K562 (cell line): Measurements from ENCODE around the gene TAF4. TPM values are rescaled to one million over a fixed set of nuclear protein-coding genes. Genes with fewer than 3 reads are reported as not detected.

Source experiments
- ATAC-seq: fragments of 200-7000 bp; cut with Tn5 transposase; 3 replicates; pipeline ENCODE4 v1.9.1; 2020; ENCODE audit warnings: moderate library complexity
- BruUV-seq: library from RNA; stranded (reverse); fragments of 400-500 nt; replicated peaks from 2 replicates; lab custom pipeline; 2021; lab: Mats Ljungman, UMichigan
- CTCF ChIA-PET: fragments of 300-600 bp; formaldehyde crosslinking; extraction: SDS; loops from one replicate; lab custom pipeline; 2021; ENCODE audit warnings: low intra/inter-chr PET ratio; lab: Yijun Ruan, JAX
- POLR2A ChIA-PET: fragments of 300-600, 350-650 bp; sonication (Branson Sonifier 250); formaldehyde crosslinking; extraction: SDS; loops from one replicate; lab custom pipeline; 2021; ENCODE audit warnings: antibody characterized with exemption, inconsistent platforms; lab: Yijun Ruan, JAX
- DNase-seq, 4 experiments: peaks; one replicate each; pipeline versions ENCODE4 v3.0.0 to v3.0.0-alpha.2; 2011 to 2018; ENCODE audit warnings: low spot score in 3 of 4, mixed read lengths in 3 of 4; ENCODE audit errors: extremely low read depth in 1 of 4
- FAIRE-seq: peaks from 2 replicates; lab custom pipeline; 2011; peaks lifted over from hg19 to GRCh38; lab: Jason Lieb, UNC
- H2AFZ ChIP-seq: 2 replicates; pipeline ENCODE4 v1.6.0; 2011; ENCODE audit warnings: low read depth, low read length, control low read depth, inconsistent platforms
- H3K27ac ChIP-seq: fragments of 200-600 bp; 3 replicates; pipeline ENCODE4 v1.8.0; 2011; ENCODE audit warnings: low read depth, mild to moderate bottlenecking, control low read depth, inconsistent platforms, low read length, moderate library complexity, mixed read lengths; ENCODE audit errors: extremely low read depth
- H3K27me3 ChIP-seq, 2 experiments: fragments of 300-600 bp in 1 of 2; 2 replicates in 1 of 2; 3 replicates in 1 of 2; pipeline versions ENCODE4 v1.6.0 to v1.8.0; 2011; ENCODE audit warnings: inconsistent platforms in 2 of 2, low read length in 2 of 2, mild to moderate bottlenecking in 1 of 2, mixed read lengths in 1 of 2, moderate library complexity in 1 of 2; ENCODE audit not compliant: control insufficient read depth in 2 of 2, insufficient read depth in 2 of 2
- H3K36me3 ChIP-seq: fragments of 300-600 bp; 3 replicates; pipeline ENCODE4 v1.8.0; 2011; ENCODE audit warnings: mild to moderate bottlenecking, low read length, inconsistent platforms; ENCODE audit not compliant: control insufficient read depth, insufficient read depth
- H3K4me1 ChIP-seq, 2 experiments: fragments of 200-600 bp in 1 of 2; replicated peaks in 1 of 2; 2 replicates in 1 of 2; 3 replicates in 1 of 2; pipeline versions ENCODE4 v1.5.1 to v1.8.0; 2011; ENCODE audit warnings: inconsistent platforms in 2 of 2, low read length in 2 of 2, mild to moderate bottlenecking in 1 of 2, mixed read lengths in 1 of 2, moderate library complexity in 1 of 2; ENCODE audit not compliant: control insufficient read depth in 2 of 2, insufficient read depth in 2 of 2
- H3K4me2 ChIP-seq: 2 replicates; pipeline ENCODE4 v1.6.1; 2011; ENCODE audit warnings: low read length, control low read depth, inconsistent platforms, mixed read lengths; ENCODE audit not compliant: insufficient read depth
- H3K4me3 ChIP-seq: fragments of 200-600 bp; sonication (generic), shearing (Covaris generic); 2 replicates; pipeline ENCODE4 v1.5.1; 2016; ENCODE audit warnings: control low read depth, inconsistent platforms
- H3K79me2 ChIP-seq: fragments of 200-600 bp; 3 replicates; pipeline ENCODE4 v1.8.0; 2011; ENCODE audit warnings: low read length, inconsistent platforms; ENCODE audit not compliant: control insufficient read depth, insufficient read depth
- H3K9ac ChIP-seq, 2 experiments: 2 replicates each; pipeline versions ENCODE4 v1.6.0 to v1.6.1; 2011; ENCODE audit warnings: low read depth in 2 of 2, low read length in 2 of 2, control low read depth in 1 of 2, inconsistent platforms in 1 of 2, mild to moderate bottlenecking in 1 of 2, mixed read lengths in 1 of 2; ENCODE audit not compliant: insufficient read depth in 1 of 2
- H3K9me1 ChIP-seq: one replicate; pipeline ENCODE4 v1.6.0; 2011; ENCODE audit warnings: inconsistent platforms, mild to moderate bottlenecking, low read length, moderate library complexity; ENCODE audit not compliant: control insufficient read depth, insufficient read depth
- H3K9me3 ChIP-seq: replicated peaks from 2 replicates; pipeline ENCODE4 v1.5.1; 2011; ENCODE audit warnings: low read depth, low read length, inconsistent platforms; ENCODE audit not compliant: control insufficient read depth, insufficient read depth
- H4K20me1 ChIP-seq: replicated peaks from 2 replicates; pipeline ENCODE4 v1.6.1; 2011; ENCODE audit warnings: low read length, inconsistent platforms, mixed read lengths; ENCODE audit not compliant: control insufficient read depth, insufficient read depth
- GATAD2B ChIP-seq: fragments of 450-650 bp; IDR thresholded peaks from 2 replicates; pipeline ENCODE4 v1.6.1; 2017; ENCODE audit warnings: mild to moderate bottlenecking, borderline replicate concordance
- HINFP ChIP-seq: fragments of 450-650 bp; conservative IDR thresholded peaks from 2 replicates; pipeline ENCODE4 v1.6.1; 2016; ENCODE audit warnings: missing genetic modification characterization, low read depth, mild to moderate bottlenecking, control low read depth, missing compliant biosample characterization
- LARP7 ChIP-seq: fragments of 450-650 bp; IDR thresholded peaks from 2 replicates; pipeline ENCODE4 v1.6.1; 2016
- NFRKB ChIP-seq: fragments of 450-650 bp; IDR thresholded peaks from 2 replicates; pipeline ENCODE4 v1.6.1; 2016; ENCODE audit warnings: low read depth
- PHF21A ChIP-seq: fragments of 450-650 bp; IDR thresholded peaks from 2 replicates; pipeline ENCODE4 v1.6.1; 2017; ENCODE audit warnings: low read depth, borderline replicate concordance
- POLR2H ChIP-seq: IDR thresholded peaks from 2 replicates; pipeline ENCODE4 v1.6.1; 2016; ENCODE audit warnings: missing genetic modification characterization, low read depth, mild to moderate bottlenecking, control low read depth, missing compliant biosample characterization, moderate library complexity
- SMAD3 ChIP-seq: fragments of 450-650 bp; formaldehyde crosslinking; conservative IDR thresholded peaks from 2 replicates; pipeline ENCODE4 v1.4.0; 2020; ENCODE audit warnings: mild to moderate bottlenecking
- SMC3 ChIP-seq: conservative IDR thresholded peaks from 2 replicates; pipeline ENCODE4 v1.6.1; 2011; ENCODE audit warnings: low read depth, low read length, improper control_type of control experiment; ENCODE audit not compliant: insufficient read depth
- SNRNP70 ChIP-seq: fragments of 200-400 bp; formaldehyde crosslinking; optimal IDR thresholded peaks from 2 replicates; pipeline ENCODE3; 2017; ENCODE audit warnings: low read depth, low read length
- USF2 ChIP-seq: sonication (generic); formaldehyde crosslinking; IDR thresholded peaks from 2 replicates; pipeline ENCODE4 v1.5.0; 2020; ENCODE audit warnings: missing genetic modification reagents
- WHSC1 ChIP-seq: IDR thresholded peaks from one replicate; pipeline ENCODE4 v1.6.1; 2012; ENCODE audit warnings: low read length, control low read depth, inconsistent platforms
- ZBTB7A ChIP-seq: IDR thresholded peaks from 2 replicates; pipeline ENCODE4 v1.6.1; 2011; ENCODE audit warnings: low read depth, mild to moderate bottlenecking, low read length, moderate library complexity, borderline replicate concordance; ENCODE audit not compliant: control insufficient read depth
- WGBS: fragments of 100-300 bp; shearing (Covaris generic); methylation state at CpG from one replicate; pipeline ENCODE4 v1.1.6; 2016; ENCODE audit warnings: low coverage, mixed read lengths; ENCODE audit not compliant: insufficient coverage; ENCODE audit errors: missing lambda C conversion rate; 5-methylcytosine and 5-hydroxymethylcytosine counted together
- in situ Hi-C: fragments of 300-500 bp; cut with MboI; formaldehyde crosslinking; loops from 4 replicates; pipeline ENCODE4 v1.15.0; 2018; ENCODE audit warnings: inconsistent platforms, mixed read lengths
- intact Hi-C: fragments of 100-400 bp; cut with micrococcal nuclease; formaldehyde crosslinking; loops from 2 replicates; pipeline ENCODE4 v1.14.2; 2022
- polyA plus RNA-seq, 8 experiments: library from polyadenylated mRNA; depleted of rRNA in 4 of 8; stranded (reverse) in 5 of 8; unstranded in 3 of 8; fragments of >200 nt; fragmentation: Nextera tagmentation in 2 of 8; fragmentation: Illumina TruSeq in 1 of 8; extraction: Ambion mirVana in 2 of 8; extraction: Trizol in 1 of 8; gene quantifications; 2 replicates each; pipeline versions ENCODE4 v1.2.1 to v1.2.3, GENCODE V29; 2011 to 2014; ENCODE audit warnings: inconsistent platforms in 1 of 8, missing spikeins in 1 of 8
- total RNA-seq, 7 experiments: library from RNA; depleted of rRNA in 6 of 7; stranded (reverse); fragments of >200 nt in 6 of 7; fragmentation: Illumina TruSeq in 2 of 7; extraction: Trizol in 2 of 7; gene quantifications; 2 replicates each; pipeline versions ENCODE4 v1.2.1 to v1.2.3, GENCODE V29; 2011 to 2021; ENCODE audit warnings: low replicate concordance in 1 of 7

The TAF4 gene
- total and polyA plus RNA-seq, 9 of the 15 experiments (the other 6 are each of a cell fraction or from before 2014, with no cell fraction given): 0.44 to 28.3 (median 5.6) TPM

GRCh38 chr20:61941721-61942405 is 123.8 kb downstream of the TAF4 start:
- no TSS peak for BruUV-seq
- CTCF ChIA-PET: no interaction called here
- no peaks in the 10 kb centered on the region for H3K9me3 ChIP-seq
- no peak for ATAC-seq
- FAIRE-seq: no peak
- POLR2A ChIA-PET: no interaction called here
- peaks cover 14 to 33% of the 10 kb centered on the region in 2 experiments; a peak in 4 of 5 replicates for H3K27me3 ChIP-seq
- intact Hi-C loops: no loop called here
- H3K36me3 ChIP-seq: no peaks in the 10 kb centered on the region
- DNase-seq: no peak
- H3K4me2 ChIP-seq: no peak overlapping the region
- no peak overlapping the region for H3K4me3 ChIP-seq
- 2% methylated on average over 16 of the region's 16 CpGs for WGBS
- in situ Hi-C loops: no loop called here
- no peaks in the 10 kb centered on the region for H3K9me1 ChIP-seq
- H3K27ac ChIP-seq: no peak overlapping the region
- H3K4me1 ChIP-seq: peaks cover 0 to 11% of the 10 kb centered on the region in 2 experiments; a peak in 2 of 5 replicates
- peaks cover 13% of the 10 kb centered on the region for H4K20me1 ChIP-seq
- H2AFZ ChIP-seq: no peak overlapping the region
- no peak overlapping the region for H3K9ac ChIP-seq
- H3K79me2 ChIP-seq: no peaks in the 10 kb centered on the region
- TF ChIP-seq SMC3: no peak
- no peak for TF ChIP-seq WHSC1
- no peak for TF ChIP-seq HINFP (tag)
- TF ChIP-seq SNRNP70: no peak
- no peak for TF ChIP-seq POLR2H
- no peak for TF ChIP-seq SMAD3
- no peak for TF ChIP-seq GATAD2B
- no peak for TF ChIP-seq LARP7
- no peak for TF ChIP-seq PHF21A
- no peak for TF ChIP-seq ZBTB7A
- no peak for TF ChIP-seq USF2 (CRISPR knock-in tag)
- TF ChIP-seq NFRKB: no peak
